Stimulated activated CD4-positive, alpha-beta T cell treated with anti-CD3 and anti-CD28 coated beads, Interleukin-2, amount 100 ng/mL, for 24 hours (primary cell): ENCODE measurements around the gene TRIM3.
A peak's percentile ranks its signal among the peaks of the same experiment; 100 is the strongest.

ENCODE experiments used
- DNase-seq, 2 donors: peaks; one replicate each; pipeline ENCODE4 v3.0.0-alpha.2; 2020

The TRIM3 gene

GRCh38 chr11:6480299-6480914 is 6.7 kb upstream of the TRIM3 start:
- no peak for DNase-seq

GRCh38 chr11:6476571-6476970 is 2.8 kb upstream of the TRIM3 start:
- no peak for DNase-seq

GRCh38 chr11:6475936-6476335 is 2.2 kb upstream of the TRIM3 start:
- DNase-seq = no peak

GRCh38 chr11:6474806-6475500 is 1.2 kb upstream of the TRIM3 start:
- no peak for DNase-seq

DNA sequence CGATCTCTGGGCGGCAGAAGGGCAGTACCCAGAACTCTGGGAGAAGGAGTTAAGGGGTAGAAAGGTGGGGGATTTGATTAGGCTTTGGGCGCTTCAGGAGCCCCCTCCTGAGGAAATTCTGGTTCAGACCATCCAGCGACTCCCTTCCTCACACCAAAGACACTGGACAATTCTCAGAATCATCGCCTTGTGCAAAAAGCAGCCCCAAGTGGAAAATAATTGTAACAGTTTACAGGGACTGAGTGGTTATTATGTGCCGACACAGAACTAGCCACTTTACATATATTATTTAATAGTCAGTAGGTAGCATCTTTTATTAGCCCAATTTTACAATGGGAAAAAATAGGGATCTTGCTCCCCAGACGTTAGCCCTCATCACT is 662 bp upstream of the TRIM3 start:
- DNase-seq = no peak

DNA sequence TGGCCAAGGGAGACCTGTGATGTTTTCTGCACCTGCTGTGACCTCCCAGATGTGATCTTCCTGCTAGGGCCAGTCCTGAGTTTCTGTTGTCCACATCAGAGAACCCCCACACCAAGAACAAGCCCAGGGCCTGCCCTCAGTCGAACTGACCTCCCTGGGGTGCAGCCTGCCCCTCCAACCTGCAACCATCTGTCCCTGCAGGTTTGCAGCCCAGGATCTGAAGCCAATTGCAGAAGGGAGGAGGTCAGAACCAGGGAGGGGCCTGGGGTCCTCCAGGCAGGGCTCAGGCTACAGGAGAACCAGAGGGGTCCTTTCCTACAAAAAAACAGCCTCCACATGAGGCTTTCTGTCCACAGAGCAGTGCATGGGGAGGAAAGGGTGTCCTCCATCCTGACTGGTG is 807 bp downstream of the TRIM3 start:
- DNase-seq = no peak

- DNase-seq = no peak
Observed at GRCh38 chr11:6469599-6469998, 4.1 kb downstream of the TRIM3 start.

DNA sequence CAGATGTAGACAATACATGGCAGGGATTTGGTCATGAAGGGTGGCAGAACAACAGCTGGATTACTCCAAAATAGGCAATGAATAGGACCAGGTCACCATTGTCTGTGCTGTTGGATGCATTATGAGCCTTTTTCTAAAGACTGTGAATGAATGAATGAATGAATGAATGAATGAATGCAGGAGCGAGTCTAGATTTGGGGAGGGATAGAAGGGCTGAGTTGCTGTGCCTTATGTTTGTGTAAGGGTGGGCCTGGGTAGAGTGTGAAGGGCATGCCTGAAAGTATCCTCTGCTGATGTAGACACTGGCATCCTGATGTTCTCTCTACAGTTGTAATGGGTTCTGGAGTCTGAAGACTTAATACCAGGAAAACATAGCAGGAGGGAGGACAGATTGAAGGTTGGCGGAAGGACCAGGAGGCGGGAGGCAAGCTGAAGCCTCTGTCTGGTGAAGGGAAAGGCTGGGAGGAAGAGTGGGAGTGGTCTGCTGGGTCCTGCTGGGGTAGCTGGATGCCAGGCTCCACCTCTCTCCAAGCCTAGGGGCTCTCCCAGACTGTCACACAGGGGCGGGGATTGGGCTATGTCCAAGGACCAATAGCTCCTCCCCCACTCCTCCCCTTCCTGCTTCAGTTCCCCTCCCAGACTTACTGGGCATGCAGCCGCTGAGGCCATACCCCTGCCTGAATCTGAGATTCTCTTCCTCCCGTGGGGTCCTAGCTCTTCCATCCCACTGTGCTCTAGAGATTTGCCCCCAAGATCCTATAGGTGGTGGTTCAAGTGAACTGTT is 4.8 kb downstream of the TRIM3 start:
- DNase-seq = peak in 1 of 2 donors; percentile 16

GRCh38 chr11:6459099-6459450 is 14.7 kb downstream of the TRIM3 start:
- no peak for DNase-seq

- no peak for DNase-seq
Observed at GRCh38 chr11:6458352-6459098, 15.2 kb downstream of the TRIM3 start.

DNA sequence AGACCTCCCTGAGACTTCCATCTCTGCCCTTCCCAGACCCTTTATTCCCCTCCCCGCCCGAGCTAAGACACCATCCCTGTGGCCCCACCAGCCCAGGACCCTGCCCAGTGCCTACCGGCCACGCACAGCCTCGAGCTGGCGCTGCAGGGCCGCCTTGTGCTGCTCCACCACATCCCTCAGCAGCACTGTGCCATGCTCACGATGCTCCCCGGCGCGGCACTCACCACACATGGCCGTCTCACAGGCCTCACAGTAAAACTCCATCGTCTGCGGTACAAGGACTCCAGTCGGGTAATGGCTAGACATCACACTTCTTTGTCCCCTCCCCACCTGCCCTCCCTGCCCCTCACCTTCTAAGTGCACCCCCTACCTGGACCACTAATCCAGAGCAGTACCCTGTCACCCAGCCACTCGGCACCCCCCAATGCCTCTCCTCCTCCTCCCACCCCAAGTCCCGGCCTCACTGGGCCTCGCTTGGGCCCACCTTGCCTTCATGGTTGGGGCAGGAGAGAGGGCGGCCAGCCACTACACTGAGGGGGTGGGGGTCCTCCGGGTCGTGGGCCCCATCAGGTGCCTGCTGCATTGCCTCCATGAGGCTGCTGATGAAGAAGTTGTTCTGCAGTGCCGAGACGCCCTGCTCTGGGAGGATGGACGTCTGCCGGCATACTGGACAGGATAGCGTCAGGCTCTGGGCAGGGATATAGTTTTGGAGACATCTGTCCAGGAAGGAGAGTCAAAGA is 16.0 kb downstream of the TRIM3 start:
- DNase-seq = no peak

- no peak for DNase-seq
Observed at GRCh38 chr11:6456361-6457073, 17.2 kb downstream of the TRIM3 start.

DNA sequence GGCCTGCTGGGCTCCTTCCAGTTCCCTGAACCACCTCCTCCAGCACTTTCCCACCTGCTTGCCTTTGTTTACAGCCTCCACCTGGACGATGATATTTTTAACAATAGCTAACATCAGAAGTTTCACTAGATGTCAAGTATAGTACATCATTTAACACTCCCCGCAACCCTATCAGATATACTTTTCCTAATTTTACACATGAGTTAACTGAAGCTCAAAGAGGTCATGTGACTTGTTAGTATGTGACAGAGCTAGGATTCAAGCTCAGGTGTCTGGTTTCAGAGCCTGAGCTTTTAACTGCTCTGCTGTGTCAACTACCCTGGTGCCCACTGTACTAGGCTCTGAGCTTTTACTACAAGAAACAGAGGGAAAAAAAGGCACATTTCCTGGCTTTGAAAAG is 18.7 kb downstream of the TRIM3 start:
- no peak for DNase-seq

DNA sequence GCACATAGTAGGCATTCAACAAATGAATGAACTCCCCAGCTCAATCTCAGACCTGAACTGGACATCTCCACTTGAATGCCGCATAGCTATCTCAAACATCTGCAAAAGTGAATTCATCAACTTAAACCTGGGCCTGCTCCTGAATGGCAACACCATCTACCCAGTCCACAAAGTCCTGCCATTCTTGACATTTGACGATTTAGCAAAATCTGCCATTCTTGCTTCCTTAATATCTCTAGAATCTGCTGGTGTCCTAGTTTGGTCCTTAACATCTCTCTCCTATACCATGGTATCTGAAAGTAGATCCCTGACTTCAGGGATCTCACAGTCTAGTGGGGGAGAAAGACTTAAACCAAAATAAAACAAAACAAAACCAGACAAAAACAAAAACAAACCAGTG is 20.6 kb downstream of the TRIM3 start:
- no peak for DNase-seq

DNA sequence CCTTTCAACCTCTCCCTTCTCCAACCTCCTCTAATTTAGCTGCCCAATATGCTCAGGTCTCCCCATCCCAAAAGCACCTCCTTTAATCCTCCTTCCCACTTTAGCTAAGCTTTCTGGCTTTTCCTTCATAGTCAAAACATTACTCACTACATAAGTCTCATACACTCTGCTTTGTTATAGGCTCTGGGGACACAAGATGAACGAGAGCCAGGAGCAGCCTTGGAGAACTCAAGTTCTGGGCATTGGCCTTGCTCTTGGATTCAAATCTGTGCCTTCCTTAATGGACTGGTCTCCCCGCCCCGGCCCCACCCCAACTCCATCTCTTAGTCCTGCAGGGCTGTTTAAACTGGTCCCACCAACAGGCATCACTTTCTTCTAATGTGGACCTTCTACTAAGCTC is 21.5 kb downstream of the TRIM3 start:
- DNase-seq = no peak

DNA sequence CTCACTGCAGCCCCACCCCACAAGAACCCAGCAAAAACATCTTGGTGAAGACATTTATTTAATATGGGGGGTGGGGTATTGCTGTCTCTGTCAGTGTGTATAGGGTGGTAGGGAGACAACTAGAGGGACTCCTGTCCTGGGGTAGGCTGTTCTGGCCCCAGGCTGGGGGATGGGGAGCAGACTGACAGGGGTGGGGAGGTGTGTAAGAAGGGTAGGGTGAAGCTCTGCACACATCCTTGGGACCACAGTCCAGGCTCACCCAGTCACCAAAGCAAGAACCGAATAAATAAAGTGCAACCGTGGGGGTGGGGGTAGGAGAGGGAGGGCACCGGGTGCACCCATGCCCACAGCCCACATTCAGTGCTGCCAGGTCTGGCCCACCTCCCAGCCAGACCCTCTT is 25.2 kb downstream of the TRIM3 start:
- no peak for DNase-seq

- DNase-seq = peak; percentile 58 to 60
Observed at GRCh38 chr11:6443269-6444003, 30.3 kb downstream of the TRIM3 start.

- no peak for DNase-seq
Observed at GRCh38 chr11:6442441-6442840, 31.3 kb downstream of the TRIM3 start.

DNA sequence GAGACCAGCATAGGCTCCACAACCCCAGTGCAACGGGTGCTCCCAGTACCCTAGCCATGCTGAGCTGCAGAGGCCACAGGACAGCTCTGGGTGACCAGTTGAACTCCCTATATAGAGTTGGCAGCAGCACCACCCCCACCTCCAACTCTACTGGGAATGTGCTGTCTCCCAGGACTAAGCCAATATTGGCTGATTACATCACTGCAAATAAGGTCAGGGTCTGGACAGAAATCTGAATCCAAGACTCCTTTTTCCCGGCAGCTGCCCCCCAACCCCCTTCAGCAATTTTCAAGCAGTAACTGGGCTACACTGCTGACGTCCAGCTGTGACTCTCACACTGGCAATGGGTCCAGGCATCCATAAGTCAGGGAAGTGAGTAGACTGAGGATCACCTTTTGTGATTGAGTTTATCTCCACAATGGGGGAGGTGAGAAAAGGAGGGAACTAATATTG is 32.8 kb downstream of the TRIM3 start, which contains the start of gene HPX:
TSS of gene HPX (minus strand) at position 82 of the 453 bp plus-strand sequence. CDS start at position 58, 24 bp downstream.
- DNase-seq = no peak

DNA sequence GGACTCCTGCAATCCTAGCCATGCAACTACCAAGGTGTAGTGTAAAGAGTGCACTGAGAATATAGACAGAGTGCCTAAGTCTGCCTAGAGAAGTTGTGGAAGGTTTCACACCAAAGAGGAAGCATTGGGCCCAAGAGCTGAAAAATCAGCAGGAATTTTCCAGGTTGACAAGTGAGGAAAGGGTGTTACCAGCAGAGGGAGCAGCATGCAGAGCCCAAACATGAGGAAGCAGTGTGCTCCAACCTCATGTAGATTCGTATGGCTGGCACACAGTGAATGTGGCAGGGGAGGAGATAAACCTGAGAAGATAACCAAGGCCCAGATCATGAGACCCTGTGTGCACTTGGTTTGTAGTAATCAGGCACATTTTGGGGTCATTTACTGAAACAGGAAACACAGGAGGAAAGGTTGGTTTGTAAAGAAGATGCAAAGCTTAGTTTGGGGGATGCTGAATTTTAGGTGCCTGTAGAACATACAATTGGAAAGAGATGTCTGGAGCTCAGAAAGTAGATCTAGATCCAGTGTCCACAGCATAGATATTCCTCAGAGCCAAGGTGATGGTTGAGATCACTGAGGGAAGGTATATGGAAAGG is 34.7 kb downstream of the TRIM3 start:
- DNase-seq = peak; percentile 30 to 43

DNA sequence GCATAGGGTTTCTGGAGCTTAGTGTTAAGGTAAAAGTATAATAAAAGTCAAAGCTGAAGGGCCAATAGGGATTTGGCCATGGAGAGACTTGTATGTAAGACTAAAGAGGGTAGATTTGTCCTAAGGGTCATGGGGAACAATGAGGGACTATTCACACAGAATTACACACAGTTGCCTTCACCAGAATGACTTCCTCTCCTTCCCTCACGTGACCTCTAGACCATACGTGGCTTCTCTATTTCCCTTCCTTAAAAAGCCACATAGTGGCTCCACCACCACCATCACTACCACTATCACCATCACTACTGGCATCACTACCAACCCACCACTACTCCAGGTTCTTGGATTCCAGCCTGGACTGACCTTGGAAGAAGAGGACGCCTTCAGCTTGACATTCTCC is 35.7 kb downstream of the TRIM3 start:
- no peak for DNase-seq
